Neural cell (in vitro differentiated cells): Measurements from ENCODE around the gene ASIC5. TPM values are rescaled to one million over a fixed set of nuclear protein-coding genes. Genes with fewer than 3 reads are reported as not detected.

Source experiments
- H2AFZ ChIP-seq: fragments of 200-600, 300-800 bp; sonication (generic), shearing (Covaris generic); 2 replicates; pipeline ENCODE4 v1.6.0; 2014; ENCODE audit warnings: low read depth, mild to moderate bottlenecking, antibody characterized with exemption, low read length, moderate library complexity
- H3F3A ChIP-seq: fragments of 200-600 bp; shearing (Covaris generic); 2 replicates; pipeline ENCODE4 v1.6.1; 2016; ENCODE audit warnings: mild to moderate bottlenecking, moderate library complexity, mixed read lengths, antibody characterized with exemption, low read length; ENCODE audit not compliant: insufficient read depth, poor library complexity, severe bottlenecking
- H3K27ac ChIP-seq: fragments of 200-600, 300-800 bp; sonication (generic), shearing (Covaris generic); 2 replicates; pipeline ENCODE4 v1.5.1; 2014; ENCODE audit warnings: mild to moderate bottlenecking, low read length, moderate library complexity
- H3K27me3 ChIP-seq: fragments of 300-800, 200-600 bp; sonication (generic), shearing (Covaris generic); 2 replicates; pipeline ENCODE4 v1.6.0; 2014; ENCODE audit warnings: mild to moderate bottlenecking, low read depth, low read length, moderate library complexity; ENCODE audit not compliant: insufficient read depth
- H3K36me3 ChIP-seq: fragments of 300-800, 200-600 bp; sonication (generic), shearing (Covaris generic); 2 replicates; pipeline ENCODE4 v1.5.1; 2014; ENCODE audit warnings: mild to moderate bottlenecking, antibody characterized with exemption, low read length, moderate library complexity; ENCODE audit not compliant: insufficient read depth
- H3K4me2 ChIP-seq: fragments of 300-800, 200-600 bp; sonication (generic), shearing (Covaris generic); 2 replicates; pipeline ENCODE4 v1.6.0; 2014; ENCODE audit warnings: mild to moderate bottlenecking, low read length
- H3K4me3 ChIP-seq: fragments of 300-800, 200-600 bp; sonication (generic), shearing (Covaris generic); 2 replicates; pipeline ENCODE4 v1.5.1; 2014; ENCODE audit warnings: mild to moderate bottlenecking, low read length, moderate library complexity
- H3K79me2 ChIP-seq: fragments of 200-600 bp; shearing (Covaris generic); replicated peaks from 2 replicates; pipeline ENCODE4 v1.6.0; 2014; ENCODE audit warnings: mild to moderate bottlenecking, low read length, moderate library complexity; ENCODE audit not compliant: insufficient read depth
- H3K9ac ChIP-seq: fragments of 300-800, 200-600 bp; sonication (generic), shearing (Covaris generic); 2 replicates; pipeline ENCODE4 v1.6.1; 2016; ENCODE audit warnings: mild to moderate bottlenecking, low read length, mixed read lengths
- H3K9me2 ChIP-seq: fragments of 200-600 bp; shearing (Covaris generic); 2 replicates; pipeline ENCODE4 v1.6.1; 2016; ENCODE audit warnings: mild to moderate bottlenecking, low read length, mixed read lengths; ENCODE audit not compliant: insufficient read depth
- H3K9me3 ChIP-seq: fragments of 200-600, 300-800 bp; sonication (generic), shearing (Covaris generic); 2 replicates; pipeline ENCODE4 v1.6.1; 2016; ENCODE audit warnings: mild to moderate bottlenecking, mixed run types, low read length, moderate library complexity, mixed read lengths
- H4K20me1 ChIP-seq: fragments of 200-600 bp; shearing (Covaris generic); 2 replicates; pipeline ENCODE4 v1.6.1; 2016; ENCODE audit warnings: mild to moderate bottlenecking, mixed run types; ENCODE audit not compliant: insufficient read depth
- EP300 ChIP-seq: fragments of 450-650 bp; conservative IDR thresholded peaks from 2 replicates; pipeline ENCODE4 v1.6.1; 2014; ENCODE audit warnings: antibody characterized with exemption, mild to moderate bottlenecking, moderate library complexity; ENCODE audit not compliant: poor library complexity, severe bottlenecking
- EZH2 ChIP-seq: fragments of 200-600, 300-800 bp; shearing (Covaris generic), sonication (generic); IDR thresholded peaks from 2 replicates; pipeline ENCODE4 v1.6.1; 2014; ENCODE audit warnings: antibody characterized with exemption, low read length, borderline replicate concordance, mild to moderate bottlenecking; ENCODE audit not compliant: insufficient read depth, poor library complexity, severe bottlenecking
- MXI1 ChIP-seq: fragments of 450-650 bp; conservative IDR thresholded peaks from 2 replicates; pipeline ENCODE4 v1.6.1; 2014; ENCODE audit warnings: antibody characterized with exemption, mild to moderate bottlenecking; ENCODE audit not compliant: poor library complexity, severe bottlenecking
- POLR2AphosphoS5 ChIP-seq: IDR thresholded peaks from 2 replicates; pipeline ENCODE4 v1.6.1; 2012
- RAD21 ChIP-seq: fragments of 450-650 bp; conservative IDR thresholded peaks from 2 replicates; pipeline ENCODE4 v1.6.1; 2014; ENCODE audit warnings: antibody characterized with exemption, mild to moderate bottlenecking, moderate library complexity
- SMC3 ChIP-seq: fragments of 450-650 bp; conservative IDR thresholded peaks from 2 replicates; pipeline ENCODE4 v1.6.1; 2014; ENCODE audit warnings: antibody characterized with exemption, mild to moderate bottlenecking, moderate library complexity; ENCODE audit not compliant: poor library complexity
- TAF1 ChIP-seq: IDR thresholded peaks from 2 replicates; pipeline ENCODE4 v1.6.1; 2012; ENCODE audit warnings: low read depth
- polyA plus RNA-seq: library from polyadenylated mRNA; depleted of rRNA; stranded (reverse); fragments of >200 nt; gene quantifications from 2 replicates; pipeline ENCODE4 v1.2.3, GENCODE V29; 2014
- TF ChIP-seq, protein P1 (sequence below): fragments of 450-650 bp; IDR thresholded peaks from 2 replicates; pipeline ENCODE4 v1.5.1; 2014; ENCODE audit warnings: antibody characterized with exemption, mild to moderate bottlenecking, moderate library complexity; ENCODE audit not compliant: poor library complexity, severe bottlenecking
- TF ChIP-seq, protein P2 (sequence below): IDR thresholded peaks from 2 replicates; pipeline ENCODE4 v1.6.1; 2012; ENCODE audit warnings: borderline replicate concordance

ASIC5 gene
- polyA plus RNA-seq, 1 donor from 2014 or later: not detected

DNA sequence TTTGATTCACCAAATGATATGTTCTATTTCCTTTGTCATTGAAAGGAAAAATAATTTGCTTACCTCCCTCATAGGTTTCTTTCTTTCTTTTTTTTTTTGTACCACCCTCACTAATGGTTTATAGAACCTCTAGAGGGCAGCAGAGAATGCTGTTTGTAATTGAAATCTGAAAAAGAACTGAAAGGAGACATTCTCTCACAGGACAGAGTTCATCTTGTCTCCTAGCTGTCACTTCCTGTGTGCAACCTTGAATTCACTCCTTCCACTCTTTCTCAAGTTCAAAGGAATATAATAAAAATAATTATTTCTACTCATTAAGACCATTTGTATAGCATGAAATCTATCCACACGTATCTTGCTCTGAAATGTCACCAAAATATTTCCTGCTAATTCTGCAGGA is 56.2 kb downstream of the ASIC5 start:
- Histone ChIP-seq H4K20me1 (no peaks in the 10 kb centered on the region), H3K9me3 (no peaks in the 10 kb centered on the region), H3K9me2 (no peaks in the 10 kb centered on the region), H3K36me3 (no peaks in the 10 kb centered on the region), H3K4me3 (no peak overlapping the region), H3F3A (no peaks in the 10 kb centered on the region), H3K27ac (peak overlapping the region; percentile 8), H2AFZ (no peak overlapping the region), H3K9ac (no peak overlapping the region), H3K79me2 (no peaks in the 10 kb centered on the region), H3K4me2 (no peak overlapping the region), H3K27me3 (no peaks in the 10 kb centered on the region)
- TF ChIP-seq, protein P1, sequence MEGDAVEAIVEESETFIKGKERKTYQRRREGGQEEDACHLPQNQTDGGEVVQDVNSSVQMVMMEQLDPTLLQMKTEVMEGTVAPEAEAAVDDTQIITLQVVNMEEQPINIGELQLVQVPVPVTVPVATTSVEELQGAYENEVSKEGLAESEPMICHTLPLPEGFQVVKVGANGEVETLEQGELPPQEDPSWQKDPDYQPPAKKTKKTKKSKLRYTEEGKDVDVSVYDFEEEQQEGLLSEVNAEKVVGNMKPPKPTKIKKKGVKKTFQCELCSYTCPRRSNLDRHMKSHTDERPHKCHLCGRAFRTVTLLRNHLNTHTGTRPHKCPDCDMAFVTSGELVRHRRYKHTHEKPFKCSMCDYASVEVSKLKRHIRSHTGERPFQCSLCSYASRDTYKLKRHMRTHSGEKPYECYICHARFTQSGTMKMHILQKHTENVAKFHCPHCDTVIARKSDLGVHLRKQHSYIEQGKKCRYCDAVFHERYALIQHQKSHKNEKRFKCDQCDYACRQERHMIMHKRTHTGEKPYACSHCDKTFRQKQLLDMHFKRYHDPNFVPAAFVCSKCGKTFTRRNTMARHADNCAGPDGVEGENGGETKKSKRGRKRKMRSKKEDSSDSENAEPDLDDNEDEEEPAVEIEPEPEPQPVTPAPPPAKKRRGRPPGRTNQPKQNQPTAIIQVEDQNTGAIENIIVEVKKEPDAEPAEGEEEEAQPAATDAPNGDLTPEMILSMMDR: peak; percentile 86
- TF ChIP-seq, protein P2, sequence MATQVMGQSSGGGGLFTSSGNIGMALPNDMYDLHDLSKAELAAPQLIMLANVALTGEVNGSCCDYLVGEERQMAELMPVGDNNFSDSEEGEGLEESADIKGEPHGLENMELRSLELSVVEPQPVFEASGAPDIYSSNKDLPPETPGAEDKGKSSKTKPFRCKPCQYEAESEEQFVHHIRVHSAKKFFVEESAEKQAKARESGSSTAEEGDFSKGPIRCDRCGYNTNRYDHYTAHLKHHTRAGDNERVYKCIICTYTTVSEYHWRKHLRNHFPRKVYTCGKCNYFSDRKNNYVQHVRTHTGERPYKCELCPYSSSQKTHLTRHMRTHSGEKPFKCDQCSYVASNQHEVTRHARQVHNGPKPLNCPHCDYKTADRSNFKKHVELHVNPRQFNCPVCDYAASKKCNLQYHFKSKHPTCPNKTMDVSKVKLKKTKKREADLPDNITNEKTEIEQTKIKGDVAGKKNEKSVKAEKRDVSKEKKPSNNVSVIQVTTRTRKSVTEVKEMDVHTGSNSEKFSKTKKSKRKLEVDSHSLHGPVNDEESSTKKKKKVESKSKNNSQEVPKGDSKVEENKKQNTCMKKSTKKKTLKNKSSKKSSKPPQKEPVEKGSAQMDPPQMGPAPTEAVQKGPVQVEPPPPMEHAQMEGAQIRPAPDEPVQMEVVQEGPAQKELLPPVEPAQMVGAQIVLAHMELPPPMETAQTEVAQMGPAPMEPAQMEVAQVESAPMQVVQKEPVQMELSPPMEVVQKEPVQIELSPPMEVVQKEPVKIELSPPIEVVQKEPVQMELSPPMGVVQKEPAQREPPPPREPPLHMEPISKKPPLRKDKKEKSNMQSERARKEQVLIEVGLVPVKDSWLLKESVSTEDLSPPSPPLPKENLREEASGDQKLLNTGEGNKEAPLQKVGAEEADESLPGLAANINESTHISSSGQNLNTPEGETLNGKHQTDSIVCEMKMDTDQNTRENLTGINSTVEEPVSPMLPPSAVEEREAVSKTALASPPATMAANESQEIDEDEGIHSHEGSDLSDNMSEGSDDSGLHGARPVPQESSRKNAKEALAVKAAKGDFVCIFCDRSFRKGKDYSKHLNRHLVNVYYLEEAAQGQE: no peak
- peak; percentile 90 for TF ChIP-seq RAD21
- TF ChIP-seq EZH2: no peak
- TF ChIP-seq POLR2AphosphoS5: no peak
- no peak for TF ChIP-seq TAF1
- TF ChIP-seq EP300: no peak
- TF ChIP-seq MXI1: no peak
- TF ChIP-seq SMC3: peak; percentile 79

DNA sequence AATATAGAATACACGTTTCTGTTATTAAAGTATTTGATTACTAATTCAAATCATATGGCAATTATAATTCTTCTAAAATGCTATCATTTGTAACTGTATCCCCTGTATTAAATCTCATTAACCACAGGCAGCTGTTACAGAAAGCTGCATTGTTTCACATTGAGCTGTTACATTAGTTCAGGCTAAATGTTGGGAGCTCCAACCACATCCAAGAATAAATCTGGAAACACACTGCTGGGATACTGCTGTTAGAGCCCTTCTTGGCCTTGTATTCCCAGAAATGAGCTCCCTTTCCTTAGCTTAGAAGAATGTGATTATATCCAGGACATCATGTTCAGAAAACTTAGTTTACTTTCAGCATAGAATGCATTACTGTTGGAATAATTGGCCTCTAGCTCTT is 59.1 kb downstream of the ASIC5 start:
- Histone ChIP-seq H3K79me2 (no peaks in the 10 kb centered on the region), H4K20me1 (no peaks in the 10 kb centered on the region), H3K27ac (no peak overlapping the region), H3K9ac (no peak overlapping the region), H3K9me3 (no peaks in the 10 kb centered on the region), H3K27me3 (no peaks in the 10 kb centered on the region), H3F3A (no peaks in the 10 kb centered on the region), H3K4me3 (no peak overlapping the region), H3K36me3 (no peaks in the 10 kb centered on the region), H2AFZ (no peak overlapping the region), H3K9me2 (no peaks in the 10 kb centered on the region), H3K4me2 (no peak overlapping the region)
- TF ChIP-seq SMC3: no peak
- no peak for TF ChIP-seq TAF1
- TF ChIP-seq, protein P2: no peak
- TF ChIP-seq RAD21: no peak
- TF ChIP-seq, protein P1: no peak
